GM12878 (cell line): ENCODE results near the gene GNAT1. TPM values are rescaled to one million over a fixed set of nuclear protein-coding genes. Genes with fewer than 3 reads are reported as not detected.

Experiments used
- CREM ChIP-seq: IDR thresholded peaks from 2 replicates; pipeline ENCODE4 v1.6.1; 2014; ENCODE audit warnings: antibody characterized with exemption, low read depth
- NFIC ChIP-seq: IDR thresholded peaks from 2 replicates; pipeline ENCODE4 v1.6.1; 2012; ENCODE audit warnings: low read depth, mild to moderate bottlenecking, inconsistent platforms, low read length, moderate library complexity
- NFYB ChIP-seq: IDR thresholded peaks from 2 replicates; pipeline ENCODE4 v1.6.1; 2011; ENCODE audit warnings: low read depth, mild to moderate bottlenecking, low read length, improper control_type of control experiment, moderate library complexity; ENCODE audit not compliant: insufficient read depth
- SUPT20H ChIP-seq: IDR thresholded peaks from 2 replicates; pipeline ENCODE4 v1.6.1; 2011; ENCODE audit warnings: low read depth, mild to moderate bottlenecking, low read length, moderate library complexity, borderline replicate concordance; ENCODE audit not compliant: control insufficient read depth
- polyA plus RNA-seq, 11 experiments: library from polyadenylated mRNA; depleted of rRNA in 4 of 11; unstranded in 6 of 11; stranded (reverse) in 5 of 11; fragments of >200 nt; fragmentation: Nextera tagmentation in 4 of 11; fragmentation: Illumina TruSeq in 1 of 11; extraction: Ambion mirVana in 4 of 11; extraction: Trizol in 1 of 11; gene quantifications; 1 replicate in 1 of 11; 2 replicates in 10 of 11; pipeline versions ENCODE4 v1.2.1 to v1.2.3, GENCODE V29; 2011 to 2016; ENCODE audit warnings: inconsistent platforms in 2 of 11, missing spikeins in 2 of 11, low read depth in 1 of 11
- total RNA-seq, 4 experiments: library from RNA; depleted of rRNA in 3 of 4; stranded (reverse); fragments of >200 nt in 3 of 4; fragmentation: Illumina TruSeq in 1 of 4; extraction: Trizol in 1 of 4; gene quantifications; 2 replicates each; pipeline versions ENCODE4 v1.2.1 to v1.2.3, GENCODE V29; 2013 to 2021
- TF ChIP-seq, protein P1 (sequence below): IDR thresholded peaks from 2 replicates; pipeline ENCODE4 v1.6.1; 2011; ENCODE audit warnings: borderline replicate concordance, low read depth, mild to moderate bottlenecking, moderate library complexity, low read length; ENCODE audit not compliant: insufficient read depth, poor library complexity, severe bottlenecking
- TF ChIP-seq, protein P2 (sequence below): fragments of 450-650 bp; conservative IDR thresholded peaks from 2 replicates; pipeline ENCODE4 v1.6.1; 2017; ENCODE audit warnings: mild to moderate bottlenecking, moderate library complexity

Gene GNAT1
- total and polyA plus RNA-seq, 10 of the 15 experiments (the other 5 are each of a cell fraction or from before 2014, with no cell fraction given), result not detected

DNA sequence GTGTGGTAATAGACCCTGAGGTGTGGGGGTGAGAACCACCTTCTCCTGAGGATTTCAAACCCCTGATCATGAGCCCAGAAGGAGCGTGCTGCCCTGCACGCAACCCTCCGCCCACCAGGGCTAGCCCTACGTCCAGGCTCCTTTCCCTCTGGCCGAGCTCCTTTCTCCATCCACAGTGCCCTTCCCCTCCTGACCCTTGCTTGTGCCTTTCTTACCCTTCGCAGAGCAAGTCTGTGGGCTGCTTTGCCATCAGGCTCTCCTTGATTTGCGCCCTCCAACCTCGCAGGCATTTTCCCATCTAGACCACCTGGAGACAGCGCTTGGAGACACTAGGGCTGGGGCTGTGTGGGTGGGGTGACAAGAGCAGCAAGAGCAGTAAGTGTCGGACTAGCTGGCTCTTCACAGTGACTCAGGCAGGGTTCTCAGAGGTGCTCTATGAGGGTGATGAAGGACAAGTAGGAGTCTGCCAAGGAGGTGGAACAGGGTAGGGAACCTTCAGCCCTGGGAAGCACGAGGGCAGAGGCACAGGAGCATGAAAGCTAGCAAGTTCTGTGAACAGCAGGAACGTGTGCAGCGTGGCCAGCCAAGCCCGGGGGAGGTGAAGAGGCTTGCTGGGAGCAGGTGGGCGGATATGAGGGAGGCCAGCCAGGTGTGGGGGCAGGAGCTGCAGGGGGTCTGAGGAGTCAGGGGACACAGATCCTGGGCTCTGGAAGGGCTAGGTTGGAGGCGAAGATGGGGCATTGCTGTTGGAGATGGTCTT is 11.1 kb downstream of the GNAT1 start (continued):
- TF ChIP-seq, protein P1, sequence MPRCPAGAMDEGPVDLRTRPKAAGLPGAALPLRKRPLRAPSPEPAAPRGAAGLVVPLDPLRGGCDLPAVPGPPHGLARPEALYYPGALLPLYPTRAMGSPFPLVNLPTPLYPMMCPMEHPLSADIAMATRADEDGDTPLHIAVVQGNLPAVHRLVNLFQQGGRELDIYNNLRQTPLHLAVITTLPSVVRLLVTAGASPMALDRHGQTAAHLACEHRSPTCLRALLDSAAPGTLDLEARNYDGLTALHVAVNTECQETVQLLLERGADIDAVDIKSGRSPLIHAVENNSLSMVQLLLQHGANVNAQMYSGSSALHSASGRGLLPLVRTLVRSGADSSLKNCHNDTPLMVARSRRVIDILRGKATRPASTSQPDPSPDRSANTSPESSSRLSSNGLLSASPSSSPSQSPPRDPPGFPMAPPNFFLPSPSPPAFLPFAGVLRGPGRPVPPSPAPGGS, result no peak
- TF ChIP-seq SUPT20H (no peak), NFIC (no peak), NFYB (no peak), CREM (no peak)
- TF ChIP-seq, protein P2, sequence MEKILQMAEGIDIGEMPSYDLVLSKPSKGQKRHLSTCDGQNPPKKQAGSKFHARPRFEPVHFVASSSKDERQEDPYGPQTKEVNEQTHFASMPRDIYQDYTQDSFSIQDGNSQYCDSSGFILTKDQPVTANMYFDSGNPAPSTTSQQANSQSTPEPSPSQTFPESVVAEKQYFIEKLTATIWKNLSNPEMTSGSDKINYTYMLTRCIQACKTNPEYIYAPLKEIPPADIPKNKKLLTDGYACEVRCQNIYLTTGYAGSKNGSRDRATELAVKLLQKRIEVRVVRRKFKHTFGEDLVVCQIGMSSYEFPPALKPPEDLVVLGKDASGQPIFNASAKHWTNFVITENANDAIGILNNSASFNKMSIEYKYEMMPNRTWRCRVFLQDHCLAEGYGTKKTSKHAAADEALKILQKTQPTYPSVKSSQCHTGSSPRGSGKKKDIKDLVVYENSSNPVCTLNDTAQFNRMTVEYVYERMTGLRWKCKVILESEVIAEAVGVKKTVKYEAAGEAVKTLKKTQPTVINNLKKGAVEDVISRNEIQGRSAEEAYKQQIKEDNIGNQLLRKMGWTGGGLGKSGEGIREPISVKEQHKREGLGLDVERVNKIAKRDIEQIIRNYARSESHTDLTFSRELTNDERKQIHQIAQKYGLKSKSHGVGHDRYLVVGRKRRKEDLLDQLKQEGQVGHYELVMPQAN, result no peak
